Nephron (organoid): ENCODE data around the gene LSAMP.
A peak's percentile ranks its signal among the peaks of the same experiment; 100 is the strongest.

Experiments used
- H3K27ac Mint-ChIP-seq, 3 experiments: 2 replicates each; pipeline ENCODE4 v1.8.0; 2020; ENCODE audit warnings: mixed read lengths in 3 of 3, mild to moderate bottlenecking in 2 of 3, moderate library complexity in 1 of 3
- H3K27me3 Mint-ChIP-seq: 2 replicates; pipeline ENCODE4 v1.8.0; 2021; ENCODE audit warnings: low read depth, mild to moderate bottlenecking, moderate library complexity, mixed read lengths
- H3K36me3 Mint-ChIP-seq: 2 replicates; pipeline ENCODE4 v1.8.0; 2020; ENCODE audit warnings: low read depth, mixed read lengths
- H3K4me1 Mint-ChIP-seq: 2 replicates; pipeline ENCODE4 v1.8.0; 2020; ENCODE audit warnings: mixed read lengths
- H3K4me3 Mint-ChIP-seq, 3 experiments: 2 replicates each; pipeline ENCODE4 v1.8.0; 2020; ENCODE audit warnings: mild to moderate bottlenecking in 3 of 3, mixed read lengths in 3 of 3, moderate library complexity in 2 of 3
- H3K9me3 Mint-ChIP-seq: 2 replicates; pipeline ENCODE4 v1.8.0; 2020; ENCODE audit warnings: mixed read lengths
- CTCF ChIP-seq, 3 experiments: fragments of 200-600 bp; sonication (generic); IDR thresholded peaks; one replicate each; pipeline ENCODE4 v1.5.0; 2021; ENCODE audit warnings: antibody characterized with exemption in 3 of 3; ENCODE audit not compliant: unreplicated experiment in 3 of 3

LSAMP gene

GRCh38 chr3:116449546-116450350 lies 4.5 kb upstream of the LSAMP start:
- peaks cover 2% of the 10 kb centered on the region for H3K9me3 Mint-ChIP-seq
- peaks cover 29% of the 10 kb centered on the region for H3K4me1 Mint-ChIP-seq
- peaks cover 7% of the 10 kb centered on the region for H3K27me3 Mint-ChIP-seq
- H3K27ac Mint-ChIP-seq: no peak overlapping the region
- no peak overlapping the region for H3K4me3 Mint-ChIP-seq
- no peak for TF ChIP-seq CTCF (IDR thresholded peaks at IDR 0.05; ENCODE audit: unreplicated experiment in 3 of 3)
- H3K36me3 Mint-ChIP-seq: no peaks in the 10 kb centered on the region

- no peak for TF ChIP-seq CTCF (IDR thresholded peaks at IDR 0.05; ENCODE audit: unreplicated experiment in 3 of 3)
Measured at GRCh38 chr3:116445990-116446389, 703 bp upstream of the LSAMP start.

GRCh38 chr3:116444819-116445310 lies 422 bp downstream of the LSAMP start:
- Mint-ChIP-seq H3K9me3 (no peaks in the 10 kb centered on the region), H3K4me3 (peak overlapping the region; percentile 86 to 91 (median 88)), H3K4me1 (peaks cover 51% of the 10 kb centered on the region), H3K36me3 (no peaks in the 10 kb centered on the region), H3K27ac (peak overlapping the region; percentile 51 to 84 (median 75)), H3K27me3 (peaks cover 14% of the 10 kb centered on the region)
- no peak for TF ChIP-seq CTCF (IDR thresholded peaks at IDR 0.05; ENCODE audit: unreplicated experiment in 3 of 3)

More at GRCh38 chr3:116445990-116446389, 703 bp upstream of the LSAMP start:
- peaks cover 56% of the 10 kb centered on the region for H3K4me1 Mint-ChIP-seq
- no peaks in the 10 kb centered on the region for H3K36me3 Mint-ChIP-seq
- H3K4me3 Mint-ChIP-seq: peak overlapping the region; percentile 78 to 88 (median 86)
- H3K27ac Mint-ChIP-seq: peak overlapping the region; percentile 51 to 75 (median 70)
- no peaks in the 10 kb centered on the region for H3K9me3 Mint-ChIP-seq
- peaks cover 14% of the 10 kb centered on the region for H3K27me3 Mint-ChIP-seq

GRCh38 chr3:116444115-116444747 lies 1.1 kb downstream of the LSAMP start:
- peaks cover 47% of the 10 kb centered on the region for H3K4me1 Mint-ChIP-seq
- no peaks in the 10 kb centered on the region for H3K36me3 Mint-ChIP-seq
- H3K27ac Mint-ChIP-seq: peak overlapping the region; percentile 51 to 75 (median 58)
- no peak for TF ChIP-seq CTCF (IDR thresholded peaks at IDR 0.05; ENCODE audit: unreplicated experiment in 3 of 3)
- H3K4me3 Mint-ChIP-seq: peak overlapping the region; percentile 86 to 91 (median 88)
- H3K27me3 Mint-ChIP-seq: peaks cover 14% of the 10 kb centered on the region
- no peaks in the 10 kb centered on the region for H3K9me3 Mint-ChIP-seq

GRCh38 chr3:116443191-116443661 lies 2.1 kb downstream of the LSAMP start:
- Mint-ChIP-seq H3K27me3 (peaks cover 14% of the 10 kb centered on the region), H3K36me3 (no peaks in the 10 kb centered on the region), H3K4me3 (peak overlapping the region; percentile 86 to 91 (median 88)), H3K4me1 (peaks cover 46% of the 10 kb centered on the region), H3K9me3 (no peaks in the 10 kb centered on the region), H3K27ac (peak overlapping the region; percentile 55 to 84 (median 68))
- no peak for TF ChIP-seq CTCF (IDR thresholded peaks at IDR 0.05; ENCODE audit: unreplicated experiment in 3 of 3)
